Superior temporal gyrus (tissue), 1 donor: ENCODE data around the gene GPC3.
"Not testable (repeated sequence)": the region's sequence is repeated elsewhere in the genome, so short reads cannot be mapped to it uniquely, and the experiment has no call there.

ENCODE experiments used
- DNase-seq: peaks from one replicate; pipeline ENCODE4 v3.0.0-alpha.2; 2016; ENCODE audit errors: extremely low spot score

Gene GPC3

DNA sequence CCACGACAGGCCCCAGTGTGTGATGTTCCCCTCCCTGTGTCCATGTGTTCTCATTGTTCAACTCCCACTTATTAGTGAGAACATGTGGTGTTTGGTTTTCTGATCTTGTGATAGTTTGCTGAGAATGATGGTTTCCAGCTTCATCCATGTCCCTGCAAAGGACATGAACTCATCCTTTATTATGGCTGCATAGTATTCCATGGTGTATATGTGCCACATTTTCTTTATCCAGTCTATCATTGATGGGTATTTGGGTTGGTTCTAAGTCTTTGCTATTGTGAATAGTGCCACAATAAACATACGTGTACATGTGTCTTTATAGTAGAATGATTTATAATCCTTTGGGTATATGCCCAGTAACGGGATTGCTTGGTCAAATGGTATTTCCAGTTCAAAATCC lies 97.3 kb downstream of the GPC3 start:
- not testable (repeated sequence) for DNase-seq

DNA sequence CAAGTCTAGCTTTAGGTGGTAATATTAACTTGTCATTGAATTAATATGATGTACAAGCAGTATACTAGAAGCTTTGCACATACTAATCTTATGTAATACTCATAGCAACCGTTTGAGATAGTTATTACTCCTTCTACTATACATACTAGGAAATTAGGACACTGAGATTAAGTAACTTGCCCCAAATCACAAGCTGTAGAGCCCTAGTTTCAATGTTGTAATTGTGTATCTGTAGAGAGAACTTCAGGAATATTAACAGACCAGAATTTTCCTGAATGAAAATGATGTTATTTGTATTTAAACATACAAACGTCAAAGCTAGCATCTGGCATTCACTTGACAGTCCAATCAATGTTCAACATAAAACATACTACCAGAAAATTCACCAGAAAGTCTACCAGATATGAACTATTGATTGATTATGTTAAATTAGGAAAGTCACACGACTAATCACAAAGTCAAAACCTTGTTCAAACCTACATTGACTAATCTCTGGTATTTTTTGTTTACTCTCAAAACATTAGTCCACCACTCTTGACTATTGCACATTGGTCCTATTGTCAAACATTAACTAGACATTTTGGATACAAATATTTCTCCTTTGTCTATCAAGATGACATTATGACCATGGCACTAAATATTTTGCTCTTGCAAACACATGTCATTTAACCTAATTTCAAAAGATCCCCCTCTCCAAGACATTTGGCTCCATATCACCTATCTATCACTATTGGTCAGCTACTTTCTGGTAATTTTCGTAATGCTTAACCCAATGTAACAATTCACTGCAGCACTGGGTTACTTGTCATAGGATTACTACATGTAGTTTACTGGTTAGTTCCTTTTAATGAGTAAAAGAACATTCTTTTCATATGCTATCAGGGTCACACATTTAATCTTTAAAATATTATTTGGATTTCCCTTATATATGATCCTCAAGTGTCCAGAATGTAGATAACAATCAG lies 100.7 kb downstream of the GPC3 start:
- no peak for DNase-seq

DNA sequence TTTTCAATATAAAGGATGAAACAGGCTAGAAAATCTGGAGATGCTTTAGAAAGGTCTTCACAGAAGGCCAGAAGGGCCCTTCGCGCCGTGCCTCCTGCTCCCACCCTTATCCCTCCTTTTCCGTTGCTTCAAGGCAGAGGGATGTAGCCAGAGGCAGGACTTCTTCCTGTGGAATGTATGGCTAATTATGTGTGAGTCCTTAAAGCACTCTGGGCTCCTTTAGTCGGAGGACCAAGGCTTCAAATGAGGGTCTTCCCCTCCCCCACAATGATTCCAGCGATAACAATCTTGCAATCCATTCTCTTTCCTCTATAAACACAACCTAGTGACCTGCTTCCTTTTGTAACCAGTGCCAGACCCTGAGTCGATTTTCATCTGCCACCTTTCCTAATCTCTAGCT lies 103.5 kb downstream of the GPC3 start:
- no peak for DNase-seq

DNA sequence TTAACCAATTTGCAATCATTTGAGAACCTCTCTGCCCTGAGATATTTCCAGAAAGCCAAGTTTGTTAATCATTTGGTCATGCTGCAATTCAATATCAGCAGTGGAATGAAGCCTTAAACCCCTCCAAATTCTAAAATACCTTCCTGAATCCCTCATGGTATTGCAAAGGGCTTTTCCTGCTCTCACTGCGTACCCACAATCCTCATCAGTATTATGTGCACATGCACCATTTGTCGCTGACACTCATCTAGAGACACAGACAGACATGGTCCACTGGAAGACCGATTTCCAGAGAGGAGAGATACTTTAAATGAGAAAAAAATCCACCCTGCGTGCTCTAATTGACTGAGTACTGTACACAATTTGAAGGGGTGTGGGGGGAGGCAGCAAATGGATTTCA lies 104.4 kb downstream of the GPC3 start:
- no peak for DNase-seq

DNA sequence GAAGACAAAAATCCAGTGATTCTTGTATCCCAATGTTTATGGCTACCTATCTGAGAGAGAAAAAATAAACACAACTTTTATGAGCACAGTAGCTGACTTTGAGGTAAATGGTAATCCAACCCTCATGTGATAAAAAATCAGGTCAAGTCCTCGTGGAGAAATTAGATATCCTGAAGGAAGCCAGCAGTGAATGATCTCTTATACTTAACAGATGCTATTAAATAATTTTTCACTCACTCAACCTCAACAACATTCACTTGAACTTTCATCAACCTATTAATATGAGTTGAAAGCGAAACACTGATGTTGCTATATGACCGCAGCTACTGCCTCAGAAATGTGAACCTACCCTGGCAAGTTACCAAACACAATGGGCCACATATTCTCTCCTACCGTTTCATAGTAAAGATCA lies 105.4 kb downstream of the GPC3 start:
- DNase-seq, result no peak

DNA sequence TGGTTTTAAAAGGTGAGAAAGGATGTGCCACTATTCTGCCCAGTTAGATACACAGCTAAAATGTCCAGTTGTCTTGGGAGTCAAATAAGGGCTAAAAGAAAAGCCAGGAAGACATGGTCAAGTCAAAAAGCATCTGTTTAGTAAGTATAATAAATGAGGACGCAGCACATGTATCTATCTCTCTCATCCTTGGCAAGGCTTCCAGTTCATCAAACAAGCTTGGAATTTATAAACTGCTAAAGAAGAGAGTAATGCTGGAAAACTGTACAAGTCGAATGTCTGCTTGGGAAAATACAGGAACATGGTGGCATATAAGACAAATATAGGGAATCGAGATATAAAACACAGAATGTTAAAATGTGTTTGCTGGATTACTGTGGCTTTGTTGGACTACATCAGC lies 106.7 kb downstream of the GPC3 start:
- DNase-seq, result no peak

DNA sequence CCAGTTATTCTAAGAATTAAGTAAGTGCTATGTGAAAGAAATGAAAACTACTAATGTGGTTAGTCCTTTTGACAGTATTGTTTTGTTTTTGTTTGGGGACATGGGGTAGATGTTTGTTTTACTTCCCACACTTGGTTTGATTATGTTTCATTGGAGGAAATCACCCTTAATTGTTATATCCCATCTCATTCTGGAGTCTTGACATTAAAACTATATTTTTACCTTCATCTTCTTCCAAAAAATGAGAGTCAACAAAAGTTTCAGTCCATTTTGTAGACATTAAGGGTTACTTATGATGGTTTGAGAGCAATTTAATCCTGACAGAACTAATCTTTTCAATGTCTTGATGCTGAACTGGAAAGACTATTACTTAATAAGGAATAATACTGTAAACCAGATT lies 108.7 kb downstream of the GPC3 start:
- no peak for DNase-seq

DNA sequence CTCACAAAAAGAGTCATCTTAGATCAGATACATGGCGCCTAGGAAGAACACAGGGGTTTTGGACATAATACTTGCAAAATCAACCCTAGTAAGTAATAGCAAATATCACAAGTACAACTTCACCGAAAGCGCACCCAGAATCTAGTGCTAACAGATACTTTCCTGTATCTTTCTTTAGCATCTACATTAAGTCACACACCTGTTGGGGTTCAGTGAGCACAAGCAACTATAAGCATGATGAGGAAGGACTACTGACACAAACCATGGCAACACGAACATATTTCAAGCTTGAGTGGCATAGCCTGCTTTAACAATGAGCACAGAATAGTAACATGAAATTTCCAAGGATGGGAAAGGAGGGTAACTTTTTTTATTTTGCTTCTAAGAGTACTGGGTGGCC lies 116.1 kb downstream of the GPC3 start:
- DNase-seq, result no peak

DNA sequence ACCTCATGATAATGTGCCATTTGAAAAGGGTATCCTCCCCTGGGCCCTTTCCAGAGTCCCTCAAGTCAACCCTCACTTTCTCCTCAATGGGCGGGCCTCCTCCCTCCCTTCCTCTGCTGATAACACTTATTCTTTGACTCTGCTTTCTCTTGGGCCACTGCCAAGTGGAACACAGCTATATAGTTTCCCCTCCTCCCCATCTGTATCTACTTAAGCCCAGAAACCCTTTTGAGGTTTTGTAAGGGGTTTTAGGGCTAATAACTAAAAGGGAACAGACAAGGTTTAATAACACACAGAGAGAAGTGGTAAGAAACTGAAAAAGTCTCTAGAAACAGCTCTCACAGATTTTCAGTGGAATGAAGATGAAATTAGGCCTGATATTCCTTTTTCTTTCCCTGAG lies 116.7 kb downstream of the GPC3 start:
- DNase-seq, result no peak

DNA sequence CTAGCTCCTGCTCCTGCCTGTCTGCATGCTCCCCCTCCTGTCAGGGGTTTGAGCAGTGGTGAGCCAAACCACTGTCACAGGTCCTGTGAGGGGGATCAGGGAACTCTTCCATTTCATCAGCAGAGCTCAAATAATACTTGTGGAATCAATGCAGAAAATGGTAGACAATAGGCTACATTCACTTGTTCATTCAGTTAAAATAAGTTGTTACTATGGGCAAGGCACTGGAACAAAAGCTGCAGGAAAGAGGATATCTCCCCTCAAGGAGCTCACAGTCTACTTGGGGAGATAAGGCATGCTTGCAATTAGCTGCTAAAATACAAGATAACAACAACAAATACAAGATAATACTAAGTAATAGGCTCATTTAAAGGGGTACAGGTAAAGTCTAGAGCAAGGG lies 117.1 kb downstream of the GPC3 start:
- DNase-seq, result no peak

DNA sequence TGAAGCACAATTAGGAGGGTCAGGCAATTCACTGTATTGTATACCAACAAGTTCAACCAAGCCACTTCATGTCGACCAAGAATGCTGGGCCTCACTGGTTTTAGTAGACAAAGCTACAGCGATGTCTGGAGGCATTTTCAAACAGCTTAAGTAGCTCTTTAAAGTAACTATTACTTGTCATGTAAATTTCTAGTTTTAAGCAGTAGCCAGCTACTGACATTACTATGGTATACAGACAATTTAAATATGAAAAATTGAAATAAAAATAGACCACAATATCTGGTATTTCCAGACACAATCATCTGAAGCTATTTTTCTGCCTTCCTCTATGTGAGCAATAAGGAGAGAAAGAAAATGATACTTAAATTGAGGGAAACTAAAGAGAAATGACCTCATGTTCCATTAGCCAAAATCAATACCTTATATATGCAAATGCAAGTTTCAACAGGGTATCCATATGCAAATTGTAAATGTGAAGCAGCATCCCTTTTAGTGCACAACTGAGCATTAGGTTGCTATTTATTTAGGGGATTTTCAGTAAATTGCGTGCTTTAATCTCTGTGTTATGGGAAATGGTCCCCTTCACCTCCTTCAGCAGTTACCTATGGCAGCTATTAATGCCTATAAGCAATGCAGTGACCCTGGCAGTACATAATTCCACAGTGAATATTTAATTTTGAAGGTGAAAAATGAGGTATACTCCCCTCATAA lies 119.5 kb downstream of the GPC3 start:
- DNase-seq, result no peak

DNA sequence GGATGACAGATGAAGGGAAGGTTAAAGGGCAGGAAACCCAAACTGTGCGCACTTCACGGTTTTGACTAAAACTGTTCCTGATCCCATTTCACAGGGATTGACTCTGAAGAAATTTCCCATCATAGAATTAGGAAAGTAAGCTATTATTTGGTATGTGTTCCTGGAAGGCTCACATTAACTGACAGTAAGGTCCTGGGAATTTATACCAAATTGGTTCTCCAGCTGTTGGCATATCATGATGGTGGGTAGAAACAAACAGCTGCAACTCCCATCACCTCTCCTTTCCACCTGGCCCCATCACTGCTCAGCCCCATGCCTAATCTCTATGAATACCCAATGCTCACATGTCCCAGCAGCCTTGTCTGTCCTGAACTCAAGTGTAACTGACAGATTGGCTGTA lies 121.2 kb downstream of the GPC3 start:
- DNase-seq, result no peak

DNA sequence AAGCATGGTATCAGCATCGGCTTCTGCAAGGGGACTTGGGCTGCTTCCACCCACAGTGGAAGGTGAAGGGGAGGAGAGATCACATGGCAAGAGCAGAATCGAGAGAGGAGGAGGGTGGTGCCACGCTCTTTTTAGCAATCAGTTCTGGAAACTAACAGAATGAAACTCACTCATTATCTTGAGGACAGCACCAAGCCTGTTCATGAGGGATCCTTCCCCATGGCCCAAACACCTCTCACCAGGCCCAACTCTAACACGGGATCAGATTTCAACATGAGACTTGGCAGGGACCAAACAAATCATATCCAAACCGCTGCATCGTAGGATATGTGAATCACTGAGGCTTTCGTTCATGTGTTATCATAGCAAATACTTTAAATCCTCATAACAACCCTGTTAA lies 125.5 kb downstream of the GPC3 start:
- no peak for DNase-seq

DNA sequence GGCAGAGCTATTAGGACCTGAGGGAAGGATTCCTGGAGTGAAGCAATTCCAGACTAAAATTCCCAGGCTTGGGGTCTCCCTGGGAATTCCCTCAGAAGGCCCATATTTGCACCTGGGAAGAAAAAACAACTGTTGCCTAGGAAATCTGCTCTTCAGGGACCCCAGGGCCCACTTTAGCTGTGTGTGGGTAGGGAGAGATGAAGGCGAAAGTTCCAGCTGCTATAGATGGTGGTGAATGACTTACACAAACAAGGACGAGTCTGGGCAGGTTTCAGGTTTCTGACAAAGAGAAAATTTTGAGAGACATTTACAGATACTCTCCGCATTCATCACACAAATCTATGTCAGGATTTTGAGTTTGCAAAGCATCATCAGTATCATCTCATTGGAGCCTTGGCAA lies 126.1 kb downstream of the GPC3 start:
- no peak for DNase-seq

DNA sequence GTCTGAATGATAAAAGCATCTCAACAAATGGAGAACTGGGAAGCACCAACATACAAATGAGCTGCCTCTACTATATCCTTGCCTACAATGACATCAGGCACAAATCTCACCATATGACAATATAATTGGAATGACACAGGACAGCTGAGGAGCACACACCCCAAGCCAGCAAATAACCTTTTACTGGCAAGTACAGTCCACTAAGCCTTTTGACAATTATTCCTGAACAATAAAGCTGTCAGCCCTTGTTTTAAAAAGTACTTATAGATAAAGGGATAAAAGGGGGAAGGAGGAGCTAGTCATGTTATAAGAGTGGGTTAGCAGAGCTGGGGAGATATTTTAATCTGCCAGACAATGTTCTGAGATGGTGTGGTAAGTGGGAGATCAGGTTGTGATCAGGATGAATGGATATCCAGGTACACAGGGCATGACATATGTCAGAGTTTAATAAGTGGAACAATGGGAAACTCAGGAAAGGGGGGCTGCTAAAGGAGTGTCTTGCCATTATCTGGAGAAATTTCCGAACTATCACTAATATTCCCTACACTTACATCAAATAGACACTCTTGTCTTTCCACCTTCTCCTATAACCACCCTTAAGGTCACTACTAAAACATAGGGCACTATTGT lies 127.6 kb downstream of the GPC3 start:
- no peak for DNase-seq

DNA sequence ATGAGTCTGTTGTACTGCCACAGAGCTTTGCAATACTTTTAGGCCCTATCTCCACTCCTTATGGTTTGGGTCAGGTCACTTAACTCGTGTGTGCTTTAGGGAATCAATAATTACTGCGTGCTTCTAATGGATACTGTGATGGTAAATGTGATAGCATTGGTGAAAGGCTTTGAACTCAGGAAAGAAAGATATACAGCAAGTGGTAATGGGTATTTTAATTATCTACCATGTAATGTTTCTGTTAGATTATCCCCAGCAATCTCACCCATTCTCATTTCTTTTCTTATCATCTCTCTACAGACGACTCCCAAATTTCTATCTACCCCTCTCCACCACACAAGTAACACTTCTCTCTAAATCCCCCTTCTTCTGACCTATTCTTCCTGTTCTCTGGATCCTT lies 128.6 kb downstream of the GPC3 start:
- no peak for DNase-seq

DNA sequence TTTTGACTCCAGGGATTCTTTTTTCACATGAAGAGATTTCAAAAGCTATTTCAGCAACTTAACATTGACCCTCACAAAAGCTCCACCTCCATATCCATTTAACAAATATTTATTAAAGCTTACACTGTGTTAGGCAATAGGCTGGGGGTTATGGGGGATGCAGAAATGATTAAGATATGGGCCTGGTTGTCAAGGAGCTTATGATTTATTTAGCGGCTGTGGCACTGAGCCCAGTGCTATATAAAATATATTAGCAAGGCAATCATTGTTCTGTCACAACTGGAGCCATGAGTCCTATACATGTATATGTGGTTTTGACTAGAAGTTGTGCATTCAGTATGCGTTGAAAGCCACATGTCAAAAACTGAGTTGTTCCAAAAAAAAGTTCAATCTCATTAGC lies 131.1 kb downstream of the GPC3 start:
- no peak for DNase-seq

DNA sequence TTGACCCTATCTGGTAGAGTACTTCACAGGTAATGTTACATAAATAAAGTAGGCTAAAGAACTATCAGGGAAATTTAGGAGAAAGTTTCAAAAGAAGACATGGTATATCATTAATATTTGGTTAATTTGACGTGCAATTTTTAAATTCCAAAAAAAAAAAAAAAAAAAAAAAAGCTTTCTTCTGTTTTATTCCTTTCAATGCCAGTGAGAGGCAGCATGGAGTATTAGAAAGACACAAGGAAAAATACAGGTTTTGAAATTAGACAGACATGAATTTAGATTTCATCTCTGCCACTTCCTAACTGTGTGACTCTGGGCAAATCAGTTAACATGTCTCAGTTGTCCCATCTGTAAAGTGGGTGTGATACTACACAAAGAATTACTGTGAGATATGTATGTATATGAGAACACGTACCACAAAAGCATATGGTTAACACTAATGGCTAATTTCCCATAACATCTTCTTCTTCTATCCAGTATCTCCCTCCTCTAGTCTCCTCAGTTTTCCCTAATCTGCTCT lies 132.5 kb downstream of the GPC3 start:
- no peak for DNase-seq

DNA sequence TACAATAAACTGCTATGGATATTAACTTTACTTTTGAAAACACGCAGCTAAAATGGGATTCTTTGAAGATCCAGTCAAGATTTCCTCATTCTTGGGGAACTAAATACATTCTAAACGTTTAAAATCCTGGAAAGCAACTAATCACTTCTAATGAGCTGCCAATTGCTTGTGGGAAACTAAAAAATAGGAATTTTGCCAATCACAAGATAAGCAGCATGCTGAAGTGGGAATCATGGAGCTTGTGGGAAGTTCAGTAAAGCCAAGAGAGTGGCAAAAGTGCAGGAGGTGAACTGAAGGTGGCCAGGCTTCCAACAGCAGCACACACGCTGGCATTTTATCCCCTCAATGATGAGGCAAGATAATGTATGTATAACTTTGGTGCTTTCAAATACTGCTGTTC lies 133.0 kb downstream of the GPC3 start:
- DNase-seq, result no peak

DNA sequence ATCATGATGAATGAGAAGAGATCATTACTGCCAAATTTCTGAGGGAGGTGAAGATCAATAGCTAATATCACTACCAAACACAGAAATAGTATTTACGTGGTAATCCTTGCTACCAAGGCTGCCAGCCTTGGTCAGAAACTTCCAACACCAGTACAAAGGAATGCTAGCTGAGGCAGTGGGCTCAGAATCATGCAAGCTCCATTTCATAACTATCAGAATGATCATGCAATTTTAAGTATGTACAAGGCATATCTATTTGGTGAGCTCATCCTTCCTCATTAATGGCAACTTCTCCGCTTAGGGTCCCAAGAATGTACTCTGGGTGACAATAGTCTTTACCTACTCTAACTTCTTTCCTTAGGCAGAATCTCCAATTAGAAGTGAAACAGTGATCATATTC lies 135.0 kb downstream of the GPC3 start:
- DNase-seq, result no peak

DNA sequence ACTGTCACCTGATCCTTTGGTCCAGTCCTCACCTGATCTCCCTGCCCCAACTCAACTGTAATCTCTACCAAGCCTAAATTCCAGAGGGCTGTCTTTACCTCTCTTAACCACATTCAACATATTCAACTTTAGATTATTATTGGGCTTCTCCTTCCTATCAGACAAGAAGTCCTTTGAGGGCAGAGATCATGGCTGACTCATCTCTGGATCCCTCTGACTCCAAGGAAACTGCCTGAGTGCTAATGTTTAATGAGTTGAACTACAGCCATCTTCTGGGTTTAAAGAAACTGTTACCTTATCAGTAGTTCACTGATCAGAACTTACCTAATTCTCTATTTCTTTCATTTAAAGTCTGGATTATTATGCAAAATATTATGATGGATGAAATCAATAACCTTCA lies 135.7 kb downstream of the GPC3 start:
- DNase-seq, result no peak

DNA sequence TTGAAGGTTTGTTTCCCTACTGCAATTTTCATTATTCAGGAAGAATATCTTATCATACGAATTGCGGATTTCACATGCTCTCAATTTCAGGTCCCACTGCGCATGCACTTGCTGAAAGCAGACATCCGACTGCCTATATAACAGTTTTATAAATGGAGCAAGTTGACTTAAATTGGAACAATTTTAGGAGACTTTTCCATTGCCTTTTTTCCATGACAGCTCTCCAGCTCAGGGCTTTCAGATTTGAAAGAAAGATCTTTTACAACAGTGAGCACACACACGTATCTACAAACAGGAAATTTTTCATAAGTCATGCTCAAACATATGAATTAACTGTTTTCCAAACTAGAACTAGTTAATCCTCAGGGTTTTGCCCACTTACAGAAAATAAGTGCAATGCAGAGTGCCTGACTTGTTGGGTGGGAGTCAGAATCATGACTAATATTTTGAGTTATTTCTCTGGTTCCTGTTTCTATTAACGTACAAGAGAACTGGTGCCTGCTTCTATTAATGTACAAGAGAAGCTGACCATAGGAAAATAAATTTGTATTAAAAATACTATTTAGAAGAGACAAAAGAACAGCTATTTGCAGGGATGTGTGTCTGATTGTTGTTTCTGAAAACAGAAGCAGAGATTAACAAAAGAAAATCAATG lies 137.9 kb downstream of the GPC3 start:
- no peak for DNase-seq
